H1 (cell line): Measurements from ENCODE around the gene LARP1. TPM values are rescaled to one million over a fixed set of nuclear protein-coding genes. Genes with fewer than 3 reads are reported as not detected.

ENCODE experiments used
- CTCF ChIA-PET: fragments of 300-600 bp; sonication (Branson Sonifier 250); formaldehyde crosslinking; loops from one replicate; lab custom pipeline; 2021; ENCODE audit not compliant: partially characterized antibody; lab: Charles Lee
- POLR2A ChIA-PET: fragments of 300-600 bp; sonication (Branson Sonifier 250); formaldehyde crosslinking; loops from one replicate; lab custom pipeline; 2021; ENCODE audit warnings: inconsistent platforms; ENCODE audit not compliant: partially characterized antibody; lab: Charles Lee
- DNase-seq, 2 experiments: peaks; one replicate each; pipeline versions ENCODE4 v3.0.0 to v3.0.0-alpha.2; 2010 to 2022; ENCODE audit warnings: low spot score in 2 of 2, low read depth in 1 of 2, mixed read lengths in 1 of 2
- FAIRE-seq: peaks from 2 replicates; lab custom pipeline; 2011; peaks lifted over from hg19 to GRCh38; lab: Jason Lieb, UNC
- H2AFZ ChIP-seq: 2 replicates; pipeline ENCODE4 v1.8.1; 2012; ENCODE audit warnings: low read length, inconsistent platforms
- H2AK5ac ChIP-seq: 2 replicates; pipeline ENCODE4 v1.6.1; 2013; ENCODE audit warnings: low read depth, low read length
- H2BK120ac ChIP-seq: replicated peaks from 2 replicates; pipeline ENCODE3; 2013; ENCODE audit warnings: low read depth, low read length, inconsistent platforms
- H2BK12ac ChIP-seq: 2 replicates; pipeline ENCODE4 v1.6.1; 2013; ENCODE audit warnings: low read depth, low read length
- H2BK15ac ChIP-seq: 2 replicates; pipeline ENCODE4 v1.6.1; 2013; ENCODE audit warnings: low read length
- H2BK20ac ChIP-seq: 2 replicates; pipeline ENCODE4 v1.6.1; 2013; ENCODE audit warnings: low read length
- H2BK5ac ChIP-seq: 2 replicates; pipeline ENCODE4 v1.6.1; 2013; ENCODE audit warnings: low read depth, low read length
- H3K14ac ChIP-seq: 2 replicates; pipeline ENCODE4 v1.6.1; 2013; ENCODE audit warnings: inconsistent platforms; ENCODE audit not compliant: insufficient read length
- H3K18ac ChIP-seq: 2 replicates; pipeline ENCODE4 v1.6.1; 2013; ENCODE audit warnings: low read length; ENCODE audit errors: extremely low read depth
- H3K23ac ChIP-seq: 2 replicates; pipeline ENCODE4 v1.6.1; 2013; ENCODE audit warnings: inconsistent platforms; ENCODE audit not compliant: insufficient read length
- H3K23me2 ChIP-seq: 2 replicates; pipeline ENCODE4 v1.6.1; 2013; ENCODE audit warnings: low read depth, low read length
- H3K27ac ChIP-seq: 2 replicates; pipeline ENCODE4 v1.6.1; 2011; ENCODE audit warnings: low read depth, low read length, inconsistent platforms
- H3K27me3 ChIP-seq, 4 experiments: replicated peaks in 1 of 4; 1 replicate in 1 of 4; 2 replicates in 3 of 4; pipeline versions ENCODE4 v1.6.1 to v1.8.1; 2011 to 2013; ENCODE audit warnings: low read length in 3 of 4, mild to moderate bottlenecking in 3 of 4, inconsistent platforms in 2 of 4, mixed read lengths in 2 of 4, moderate library complexity in 1 of 4; ENCODE audit not compliant: control insufficient read depth in 3 of 4, insufficient read depth in 3 of 4; ENCODE audit errors: extremely low read depth in 1 of 4
- H3K36me3 ChIP-seq, 4 experiments: 2 replicates each; pipeline versions ENCODE4 v1.6.1 to v1.8.1; 2011 to 2013; ENCODE audit warnings: mild to moderate bottlenecking in 4 of 4, low read length in 3 of 4, moderate library complexity in 2 of 4, control low read depth in 1 of 4, inconsistent platforms in 1 of 4; ENCODE audit not compliant: insufficient read depth in 4 of 4, control insufficient read depth in 2 of 4
- H3K4ac ChIP-seq: replicated peaks from 2 replicates; pipeline ENCODE3; 2013; ENCODE audit warnings: low read length, low read depth, mixed read lengths, inconsistent platforms; ENCODE audit not compliant: insufficient read length
- H3K4me1 ChIP-seq, 4 experiments: replicated peaks in 1 of 4; 1 replicate in 1 of 4; 2 replicates in 3 of 4; pipeline versions ENCODE4 v1.6.1 to v1.8.1; 2011 to 2013; ENCODE audit warnings: low read length in 3 of 4, inconsistent platforms in 2 of 4, mixed read lengths in 1 of 4; ENCODE audit not compliant: insufficient read depth in 4 of 4, control insufficient read depth in 3 of 4
- H3K4me2 ChIP-seq, 2 experiments: 2 replicates each; pipeline versions ENCODE4 v1.6.1 to v1.8.1; 2011 to 2013; ENCODE audit warnings: low read depth in 2 of 2, low read length in 2 of 2, control low read depth in 1 of 2, inconsistent platforms in 1 of 2, mild to moderate bottlenecking in 1 of 2; ENCODE audit not compliant: insufficient read depth in 1 of 2
- H3K4me3 ChIP-seq, 4 experiments: fragments of 200-600, 300-600 bp in 1 of 4; sonication (generic), shearing (Covaris generic), sonication (Bioruptor Twin) in 1 of 4; 2 replicates each; pipeline versions ENCODE4 v1.5.1 to v1.8.1; 2011 to 2016; ENCODE audit warnings: low read length in 4 of 4, low read depth in 3 of 4, control low read depth in 2 of 4, inconsistent platforms in 2 of 4, mild to moderate bottlenecking in 2 of 4, mixed read lengths in 1 of 4, moderate library complexity in 1 of 4; ENCODE audit not compliant: insufficient read depth in 2 of 4; ENCODE audit errors: extremely low read depth in 1 of 4
- H3K56ac ChIP-seq: replicated peaks from 2 replicates; pipeline ENCODE3; 2013; ENCODE audit warnings: low read depth, mild to moderate bottlenecking, mixed read lengths, low read length, inconsistent platforms; ENCODE audit not compliant: insufficient read length
- H3K79me1 ChIP-seq: 2 replicates; pipeline ENCODE4 v1.6.1; 2013; ENCODE audit warnings: low read depth, low read length, control low read depth
- H3K79me2 ChIP-seq, 2 experiments: 2 replicates each; pipeline versions ENCODE4 v1.6.1 to v1.8.1; 2012 to 2013; ENCODE audit warnings: low read length in 2 of 2, mild to moderate bottlenecking in 2 of 2, inconsistent platforms in 1 of 2; ENCODE audit not compliant: insufficient read depth in 2 of 2, control insufficient read depth in 1 of 2
- H3K9ac ChIP-seq, 4 experiments: replicated peaks in 1 of 4; 1 replicate in 1 of 4; 2 replicates in 3 of 4; pipeline versions ENCODE4 v1.6.1 to v1.8.1; 2011 to 2013; ENCODE audit warnings: low read depth in 3 of 4, low read length in 3 of 4, control low read depth in 2 of 4, mild to moderate bottlenecking in 2 of 4, moderate library complexity in 2 of 4, inconsistent platforms in 1 of 4; ENCODE audit errors: extremely low read depth in 1 of 4
- H3K9me3 ChIP-seq, 2 experiments: 2 replicates each; pipeline versions ENCODE4 v1.6.1 to v1.8.1; 2012 to 2013; ENCODE audit warnings: mild to moderate bottlenecking in 2 of 2, moderate library complexity in 2 of 2, control low read depth in 1 of 2, inconsistent platforms in 1 of 2, low read depth in 1 of 2, low read length in 1 of 2, mixed read lengths in 1 of 2; ENCODE audit not compliant: insufficient read depth in 2 of 2
- H4K20me1 ChIP-seq, 2 experiments: replicated peaks in 1 of 2; 2 replicates each; pipeline versions ENCODE3 to v1.8.1; 2011 to 2013; ENCODE audit warnings: inconsistent platforms in 2 of 2, low read length in 2 of 2, mild to moderate bottlenecking in 1 of 2; ENCODE audit not compliant: insufficient read depth in 2 of 2, control insufficient read depth in 1 of 2
- H4K5ac ChIP-seq: 2 replicates; pipeline ENCODE4 v1.6.1; 2013; ENCODE audit warnings: low read length, low read depth, mixed read lengths, inconsistent platforms; ENCODE audit not compliant: insufficient read length
- H4K8ac ChIP-seq: 2 replicates; pipeline ENCODE4 v1.8.0; 2013; ENCODE audit warnings: mild to moderate bottlenecking, moderate library complexity, low read length, inconsistent platforms; ENCODE audit not compliant: insufficient read depth; ENCODE audit errors: extremely low read depth
- H4K91ac ChIP-seq: replicated peaks from 2 replicates; pipeline ENCODE3; 2013; ENCODE audit warnings: low read length, mixed read lengths, inconsistent platforms; ENCODE audit not compliant: insufficient read length
- CHD2 ChIP-seq: IDR thresholded peaks from 2 replicates; pipeline ENCODE4 v1.6.1; 2012; ENCODE audit warnings: low read length, improper control_type of control experiment
- GABPA ChIP-seq: IDR thresholded peaks from 2 replicates; pipeline ENCODE4 v1.6.1; 2011; ENCODE audit warnings: mild to moderate bottlenecking, low read length, moderate library complexity, borderline replicate concordance; ENCODE audit not compliant: insufficient read depth
- JUN ChIP-seq: IDR thresholded peaks from 2 replicates; pipeline ENCODE4 v1.6.1; 2011; ENCODE audit warnings: low read depth, mild to moderate bottlenecking, improper control_type of control experiment, low read length
- JUND ChIP-seq: IDR thresholded peaks from 2 replicates; pipeline ENCODE4 v1.6.1; 2011; ENCODE audit warnings: mild to moderate bottlenecking, improper control_type of control experiment, low read length
- MAX ChIP-seq: IDR thresholded peaks from 2 replicates; pipeline ENCODE4 v1.6.1; 2012; ENCODE audit warnings: inconsistent platforms
- NRF1 ChIP-seq: IDR thresholded peaks from 2 replicates; pipeline ENCODE4 v1.6.1; 2011; ENCODE audit warnings: mild to moderate bottlenecking, low read depth, low read length, improper control_type of control experiment
- POU5F1 ChIP-seq: IDR thresholded peaks from 2 replicates; pipeline ENCODE4 v1.6.1; 2011; ENCODE audit warnings: low read depth, mild to moderate bottlenecking, low read length, moderate library complexity
- RBBP5 ChIP-seq: IDR thresholded peaks from 2 replicates; pipeline ENCODE4 v1.7.1; 2012; ENCODE audit warnings: low read depth, mild to moderate bottlenecking, inconsistent platforms, low read length, moderate library complexity, borderline replicate concordance
- SP2 ChIP-seq: IDR thresholded peaks from 2 replicates; pipeline ENCODE4 v1.6.1; 2012; ENCODE audit warnings: mild to moderate bottlenecking, low read length, inconsistent platforms
- WGBS, 2 experiments: shearing (Covaris generic) in 1 of 2; methylation state at CpG; one replicate each; pipeline versions ENCODE4 v1.1.6 to v1.1.7; 2013 to 2015; ENCODE audit warnings: low lambda C conversion rate in 2 of 2, mixed read lengths in 2 of 2, inconsistent platforms in 1 of 2, low coverage in 1 of 2, missing lambda C conversion rate in 1 of 2; ENCODE audit not compliant: insufficient replicate concordance in 2 of 2, insufficient coverage in 1 of 2, insufficient read length in 1 of 2; ENCODE audit errors: extremely low coverage in 1 of 2, missing lambda C conversion rate in 1 of 2; 5-methylcytosine and 5-hydroxymethylcytosine counted together
- polyA plus RNA-seq, 7 experiments: library from polyadenylated mRNA; depleted of rRNA in 3 of 7; stranded (reverse) in 5 of 7; unstranded in 2 of 7; fragments of >200 nt in 5 of 7; fragments of 200-250 nt in 2 of 7; gene quantifications; 1 replicate in 5 of 7; 2 replicates in 1 of 7; 4 replicates in 1 of 7; pipeline versions ENCODE4 v1.2.1 to v1.2.3, GENCODE V29; 2011 to 2013; ENCODE audit warnings: missing spikeins in 2 of 7, mixed read lengths in 2 of 7
- total RNA-seq: library from RNA; stranded (reverse); fragmentation: NEBNext Ultra II Directional; extraction: Animal tissue kit (Norgen Biotek cat#: 25700); gene quantifications from 2 replicates; pipeline ENCODE4 v1.2.1, GENCODE V29; 2021
- TF ChIP-seq, protein P1 (sequence below): IDR thresholded peaks from 2 replicates; pipeline ENCODE4 v1.6.1; 2012; ENCODE audit warnings: inconsistent platforms

Gene LARP1
- total and polyA plus RNA-seq, 2 of the 8 experiments (the other 6 are each of a cell fraction or from before 2014, with no cell fraction given), result 106 to 422 TPM

GRCh38 chr5:154824070-154824469 lies 68.9 kb downstream of the LARP1 start:
- Histone ChIP-seq H3K23ac (no peak overlapping the region), H3K79me1 (no peaks in the 10 kb centered on the region; the same call in 1 of the 2 replicates), H3K23me2 (no peaks in the 10 kb centered on the region), H3K9me3 (no peaks in the 10 kb centered on the region), H2BK5ac (no peak overlapping the region), H3K27me3 (no peaks in the 10 kb centered on the region), H3K4ac (no peak overlapping the region), H4K8ac (no peak overlapping the region), H2BK12ac (no peak overlapping the region), H3K4me3 (no peak overlapping the region), H3K14ac (no peak overlapping the region), H4K20me1 (peaks cover 0 to 6% of the 10 kb centered on the region in 2 experiments), H4K91ac (no peak overlapping the region), H3K4me1 (no peaks in the 10 kb centered on the region), H2AFZ (no peak overlapping the region), H3K56ac (no peak overlapping the region), H2AK5ac (no peak overlapping the region), H3K79me2 (no peaks in the 10 kb centered on the region), H3K4me2 (no peak overlapping the region), H2BK20ac (no peak overlapping the region), H3K9ac (no peak overlapping the region), H2BK15ac (no peak overlapping the region), H4K5ac (no peak overlapping the region), H3K18ac (no peak overlapping the region), H2BK120ac (no peak overlapping the region), H3K36me3 (peaks cover 0 to 24% (median 8%) of the 10 kb centered on the region in 4 experiments), H3K27ac (no peak overlapping the region)
- POLR2A ChIA-PET, result interaction anchor here (1.0 to 2.7 kb wide), 2 partner anchors 11 to 21 kb away, joined by 4 to 10 read pairs; no protein-coding TSS in a partner anchor
- DNase-seq, result no peak
- CTCF ChIA-PET, result interaction anchor here (0.9 to 1.5 kb wide), 4 partner anchors 11 to 144 kb away, joined by 3 to 4 read pairs (median 3); no protein-coding TSS in a partner anchor
- no peak for FAIRE-seq
- 100% methylated on average over 2 of the region's 2 CpGs; no CpG with 5 or more reads in 1 of the 2 experiments for WGBS, 2 experiments
- TF ChIP-seq SP2, result no peak
- TF ChIP-seq, protein P1, sequence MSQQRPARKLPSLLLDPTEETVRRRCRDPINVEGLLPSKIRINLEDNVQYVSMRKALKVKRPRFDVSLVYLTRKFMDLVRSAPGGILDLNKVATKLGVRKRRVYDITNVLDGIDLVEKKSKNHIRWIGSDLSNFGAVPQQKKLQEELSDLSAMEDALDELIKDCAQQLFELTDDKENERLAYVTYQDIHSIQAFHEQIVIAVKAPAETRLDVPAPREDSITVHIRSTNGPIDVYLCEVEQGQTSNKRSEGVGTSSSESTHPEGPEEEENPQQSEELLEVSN, result no peak
- no peak for TF ChIP-seq NRF1
- no peak for TF ChIP-seq CHD2
- no peak for TF ChIP-seq RBBP5
- TF ChIP-seq JUN, result no peak
- no peak for TF ChIP-seq JUND
- no peak for TF ChIP-seq POU5F1
- no peak for TF ChIP-seq MAX
- TF ChIP-seq GABPA, result no peak
